ENCODE data around the gene MYF5.

Gene MYF5

GRCh38 chr12:80698256-80698655 lies 18.5 kb upstream of the MYF5 start:
- H3K4me3 ChIP-seq (ENCODE audit: low read depth, low read length): no peak overlapping the region

GRCh38 chr12:80698847-80699542 lies 17.7 kb upstream of the MYF5 start:
- no peaks in the 10 kb centered on the region for H3K36me3 ChIP-seq (ENCODE audit: control insufficient read depth in 2 of 2, insufficient read depth in 1 of 2, low read length in 2 of 2)
- ChIA-PET POLR2A (no interaction called here), CTCF (interaction anchor here (0.5 to 0.8 kb wide), 2 partner anchors 70 to 386 kb away, joined by 3 read pairs; no protein-coding TSS in a partner anchor)
- no peaks in the 10 kb centered on the region for H3K4me1 ChIP-seq (ENCODE audit: control insufficient read depth, insufficient read depth, low read length)
- no peak overlapping the region for H3K27ac ChIP-seq (ENCODE audit: extremely low read depth, low read depth, low read length)
- H3K9me3 ChIP-seq (ENCODE audit: control insufficient read depth, insufficient read depth, low read depth, low read length): no peaks in the 10 kb centered on the region
- H3K4me3 ChIP-seq (ENCODE audit: low read depth, low read length): no peak overlapping the region
- no peak for TF ChIP-seq ZNF701 (tag by site-specific recombination; IDR thresholded peaks at IDR 0.05)
- no peak for TF ChIP-seq ZNF670 (tag by site-specific recombination; IDR thresholded peaks at IDR 0.05; ENCODE audit: low read depth)
- no peak for TF ChIP-seq ZBTB21 (tag by site-specific recombination; IDR thresholded peaks at IDR 0.05)
- TF ChIP-seq WT1 (tag by site-specific recombination; IDR thresholded peaks at IDR 0.05): no peak
- TF ChIP-seq ZNF221 (tag by site-specific recombination; IDR thresholded peaks at IDR 0.05; ENCODE audit: borderline replicate concordance): no peak
- TF ChIP-seq ZNF280D (tag by site-specific recombination; IDR thresholded peaks at IDR 0.05): no peak
- TF ChIP-seq ZNF133 (tag by site-specific recombination; IDR thresholded peaks at IDR 0.05): no peak
- no peak for TF ChIP-seq IKZF3 (tag by site-specific recombination; IDR thresholded peaks at IDR 0.05)
- no peak for TF ChIP-seq ZNF610 (tag by site-specific recombination; IDR thresholded peaks at IDR 0.05; ENCODE audit: borderline replicate concordance)
- TF ChIP-seq ZNF148 (tag by site-specific recombination; IDR thresholded peaks at IDR 0.05; ENCODE audit: borderline replicate concordance): no peak
- TF ChIP-seq ZNF174 (tag by site-specific recombination; IDR thresholded peaks at IDR 0.05): no peak
- no peak for TF ChIP-seq ZBTB1 (tag by site-specific recombination; IDR thresholded peaks at IDR 0.05)
- no peak for TF ChIP-seq ZNF488 (tag by site-specific recombination; IDR thresholded peaks at IDR 0.05)

More at GRCh38 chr12:80698256-80698655, 18.5 kb upstream of the MYF5 start:
- no peaks in the 10 kb centered on the region for H3K9me3 ChIP-seq (ENCODE audit: control insufficient read depth, insufficient read depth, low read depth, low read length)
- no peak overlapping the region for H3K27ac ChIP-seq (ENCODE audit: extremely low read depth, low read depth, low read length)
- TF ChIP-seq EGR2 (tag by site-specific recombination; IDR thresholded peaks at IDR 0.05; ENCODE audit: low read depth) (no peak), GLIS2 (tag by site-specific recombination; IDR thresholded peaks at IDR 0.05) (no peak), BCL11A (tag by site-specific recombination; IDR thresholded peaks at IDR 0.05; ENCODE audit: low read depth) (no peak), ZNF302 (tag by site-specific recombination; IDR thresholded peaks at IDR 0.05; ENCODE audit: low read depth) (no peak)
- TF ChIP-seq, protein P1, sequence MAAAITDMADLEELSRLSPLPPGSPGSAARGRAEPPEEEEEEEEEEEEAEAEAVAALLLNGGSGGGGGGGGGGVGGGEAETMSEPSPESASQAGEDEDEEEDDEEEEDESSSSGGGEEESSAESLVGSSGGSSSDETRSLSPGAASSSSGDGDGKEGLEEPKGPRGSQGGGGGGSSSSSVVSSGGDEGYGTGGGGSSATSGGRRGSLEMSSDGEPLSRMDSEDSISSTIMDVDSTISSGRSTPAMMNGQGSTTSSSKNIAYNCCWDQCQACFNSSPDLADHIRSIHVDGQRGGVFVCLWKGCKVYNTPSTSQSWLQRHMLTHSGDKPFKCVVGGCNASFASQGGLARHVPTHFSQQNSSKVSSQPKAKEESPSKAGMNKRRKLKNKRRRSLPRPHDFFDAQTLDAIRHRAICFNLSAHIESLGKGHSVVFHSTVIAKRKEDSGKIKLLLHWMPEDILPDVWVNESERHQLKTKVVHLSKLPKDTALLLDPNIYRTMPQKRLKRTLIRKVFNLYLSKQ (tag by site-specific recombination; IDR thresholded peaks at IDR 0.05; ENCODE audit: borderline replicate concordance): no peak
- TF ChIP-seq, protein P2, sequence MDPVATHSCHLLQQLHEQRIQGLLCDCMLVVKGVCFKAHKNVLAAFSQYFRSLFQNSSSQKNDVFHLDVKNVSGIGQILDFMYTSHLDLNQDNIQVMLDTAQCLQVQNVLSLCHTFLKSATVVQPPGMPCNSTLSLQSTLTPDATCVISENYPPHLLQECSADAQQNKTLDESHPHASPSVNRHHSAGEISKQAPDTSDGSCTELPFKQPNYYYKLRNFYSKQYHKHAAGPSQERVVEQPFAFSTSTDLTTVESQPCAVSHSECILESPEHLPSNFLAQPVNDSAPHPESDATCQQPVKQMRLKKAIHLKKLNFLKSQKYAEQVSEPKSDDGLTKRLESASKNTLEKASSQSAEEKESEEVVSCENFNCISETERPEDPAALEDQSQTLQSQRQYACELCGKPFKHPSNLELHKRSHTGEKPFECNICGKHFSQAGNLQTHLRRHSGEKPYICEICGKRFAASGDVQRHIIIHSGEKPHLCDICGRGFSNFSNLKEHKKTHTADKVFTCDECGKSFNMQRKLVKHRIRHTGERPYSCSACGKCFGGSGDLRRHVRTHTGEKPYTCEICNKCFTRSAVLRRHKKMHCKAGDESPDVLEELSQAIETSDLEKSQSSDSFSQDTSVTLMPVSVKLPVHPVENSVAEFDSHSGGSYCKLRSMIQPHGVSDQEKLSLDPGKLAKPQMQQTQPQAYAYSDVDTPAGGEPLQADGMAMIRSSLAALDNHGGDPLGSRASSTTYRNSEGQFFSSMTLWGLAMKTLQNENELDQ (tag by site-specific recombination; IDR thresholded peaks at IDR 0.05; ENCODE audit: low read depth): no peak
- TF ChIP-seq, protein P3, sequence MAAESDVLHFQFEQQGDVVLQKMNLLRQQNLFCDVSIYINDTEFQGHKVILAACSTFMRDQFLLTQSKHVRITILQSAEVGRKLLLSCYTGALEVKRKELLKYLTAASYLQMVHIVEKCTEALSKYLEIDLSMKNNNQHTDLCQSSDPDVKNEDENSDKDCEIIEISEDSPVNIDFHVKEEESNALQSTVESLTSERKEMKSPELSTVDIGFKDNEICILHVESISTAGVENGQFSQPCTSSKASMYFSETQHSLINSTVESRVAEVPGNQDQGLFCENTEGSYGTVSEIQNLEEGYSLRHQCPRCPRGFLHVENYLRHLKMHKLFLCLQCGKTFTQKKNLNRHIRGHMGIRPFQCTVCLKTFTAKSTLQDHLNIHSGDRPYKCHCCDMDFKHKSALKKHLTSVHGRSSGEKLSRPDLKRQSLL (tag by site-specific recombination; IDR thresholded peaks at IDR 0.05): no peak
- TF ChIP-seq, protein P4, sequence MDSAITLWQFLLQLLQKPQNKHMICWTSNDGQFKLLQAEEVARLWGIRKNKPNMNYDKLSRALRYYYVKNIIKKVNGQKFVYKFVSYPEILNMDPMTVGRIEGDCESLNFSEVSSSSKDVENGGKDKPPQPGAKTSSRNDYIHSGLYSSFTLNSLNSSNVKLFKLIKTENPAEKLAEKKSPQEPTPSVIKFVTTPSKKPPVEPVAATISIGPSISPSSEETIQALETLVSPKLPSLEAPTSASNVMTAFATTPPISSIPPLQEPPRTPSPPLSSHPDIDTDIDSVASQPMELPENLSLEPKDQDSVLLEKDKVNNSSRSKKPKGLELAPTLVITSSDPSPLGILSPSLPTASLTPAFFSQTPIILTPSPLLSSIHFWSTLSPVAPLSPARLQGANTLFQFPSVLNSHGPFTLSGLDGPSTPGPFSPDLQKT (IDR thresholded peaks at IDR 0.05; ENCODE audit: borderline replicate concordance, low read depth, low read length): no peak
- CTCF ChIA-PET: interaction anchor here (1.3 kb wide), 1 partner anchor 12 kb away, joined by 4 read pairs; no protein-coding TSS in a partner anchor
- H3K4me1 ChIP-seq (ENCODE audit: control insufficient read depth, insufficient read depth, low read length): no peaks in the 10 kb centered on the region
- POLR2A ChIA-PET: no interaction called here
- H3K36me3 ChIP-seq (ENCODE audit: control insufficient read depth in 2 of 2, insufficient read depth in 1 of 2, low read length in 2 of 2): no peaks in the 10 kb centered on the region
